ENCODE measurements around the gene HLF.

HLF gene

GRCh38 chr17:55285340-55286301 is 20.9 kb downstream of the HLF start:
- H3K27me3 ChIP-seq (ENCODE audit: low read depth) = no peaks in the 10 kb centered on the region
- in situ Hi-C loops (cut with MboI; ENCODE audit: low sequenced_read_pairs) = no loop called here
- H3K4me1 ChIP-seq = no peaks in the 10 kb centered on the region
- no peaks in the 10 kb centered on the region for H3K36me3 ChIP-seq (replicated peaks)
- H3K4me3 ChIP-seq = no peak overlapping the region
- no peak for DNase-seq (ENCODE audit: low spot score in 2 of 2)
- H3K9me3 ChIP-seq = peaks cover 2% of the 10 kb centered on the region; the same call in 1 of the 2 replicates

GRCh38 chr17:55286681-55287589 is 22.2 kb downstream of the HLF start:
- H3K36me3 ChIP-seq (replicated peaks) = no peaks in the 10 kb centered on the region
- in situ Hi-C loops (cut with MboI; ENCODE audit: low sequenced_read_pairs) = no loop called here
- peaks cover 2% of the 10 kb centered on the region; the same call in 1 of the 2 replicates for H3K9me3 ChIP-seq
- H3K4me1 ChIP-seq = no peaks in the 10 kb centered on the region
- no peak for DNase-seq (ENCODE audit: low spot score in 2 of 2)
- H3K4me3 ChIP-seq = no peak overlapping the region
- no peaks in the 10 kb centered on the region for H3K27me3 ChIP-seq (ENCODE audit: low read depth)

- Histone ChIP-seq H3K36me3 (replicated peaks) (no peaks in the 10 kb centered on the region), H3K9me3 (no peaks in the 10 kb centered on the region), H3K4me1 (no peaks in the 10 kb centered on the region), H3K4me3 (no peak overlapping the region), H3K27me3 (ENCODE audit: low read depth) (no peaks in the 10 kb centered on the region)
- no peak for DNase-seq (ENCODE audit: low spot score in 2 of 2)
- in situ Hi-C loops (cut with MboI; ENCODE audit: low sequenced_read_pairs) = no loop called here
Observed at GRCh38 chr17:55288356-55289105, 23.8 kb downstream of the HLF start.

GRCh38 chr17:55289106-55289446 is 24.3 kb downstream of the HLF start:
- no peaks in the 10 kb centered on the region for H3K4me1 ChIP-seq
- in situ Hi-C loops (cut with MboI; ENCODE audit: low sequenced_read_pairs) = no loop called here
- H3K27me3 ChIP-seq (ENCODE audit: low read depth) = no peaks in the 10 kb centered on the region
- no peak overlapping the region for H3K4me3 ChIP-seq
- no peak for DNase-seq (ENCODE audit: low spot score in 2 of 2)
- H3K9me3 ChIP-seq = no peaks in the 10 kb centered on the region
- no peaks in the 10 kb centered on the region for H3K36me3 ChIP-seq (replicated peaks)

GRCh38 chr17:55289978-55290377 is 25.2 kb downstream of the HLF start:
- no peaks in the 10 kb centered on the region for H3K36me3 ChIP-seq (replicated peaks)
- H3K27me3 ChIP-seq (ENCODE audit: low read depth) = no peaks in the 10 kb centered on the region
- no peaks in the 10 kb centered on the region for H3K9me3 ChIP-seq
- in situ Hi-C loops (cut with MboI; ENCODE audit: low sequenced_read_pairs) = no loop called here
- H3K4me3 ChIP-seq = no peak overlapping the region
- DNase-seq (ENCODE audit: low spot score in 2 of 2) = no peak
- no peaks in the 10 kb centered on the region for H3K4me1 ChIP-seq

- in situ Hi-C loops (cut with MboI; ENCODE audit: low sequenced_read_pairs) = no loop called here
- H3K4me1 ChIP-seq = no peaks in the 10 kb centered on the region
Observed at GRCh38 chr17:55290492-55291113, 25.8 kb downstream of the HLF start.

GRCh38 chr17:55291114-55291507 is 26.4 kb downstream of the HLF start:
- no peaks in the 10 kb centered on the region for H3K27me3 ChIP-seq (ENCODE audit: low read depth)
- H3K36me3 ChIP-seq (replicated peaks) = no peaks in the 10 kb centered on the region
- in situ Hi-C loops (cut with MboI; ENCODE audit: low sequenced_read_pairs) = no loop called here
- H3K4me1 ChIP-seq = no peaks in the 10 kb centered on the region
- no peak overlapping the region for H3K4me3 ChIP-seq
- no peaks in the 10 kb centered on the region for H3K9me3 ChIP-seq
- no peak for DNase-seq (ENCODE audit: low spot score in 2 of 2)

More at GRCh38 chr17:55290492-55291113, 25.8 kb downstream of the HLF start:
- no peaks in the 10 kb centered on the region for H3K36me3 ChIP-seq (replicated peaks)
- no peaks in the 10 kb centered on the region for H3K27me3 ChIP-seq (ENCODE audit: low read depth)
- H3K9me3 ChIP-seq = no peaks in the 10 kb centered on the region
- DNase-seq (ENCODE audit: low spot score in 2 of 2) = no peak
- H3K4me3 ChIP-seq = no peak overlapping the region

GRCh38 chr17:55292094-55292493 is 27.3 kb downstream of the HLF start:
- in situ Hi-C loops (cut with MboI; ENCODE audit: low sequenced_read_pairs) = no loop called here
- H3K27me3 ChIP-seq (ENCODE audit: low read depth) = no peaks in the 10 kb centered on the region
- no peaks in the 10 kb centered on the region for H3K36me3 ChIP-seq (replicated peaks)
- no peaks in the 10 kb centered on the region for H3K9me3 ChIP-seq
- H3K4me3 ChIP-seq = no peak overlapping the region
- H3K4me1 ChIP-seq = no peaks in the 10 kb centered on the region
- DNase-seq (ENCODE audit: low spot score in 2 of 2) = no peak

- Histone ChIP-seq H3K36me3 (replicated peaks) (no peaks in the 10 kb centered on the region), H3K27me3 (ENCODE audit: low read depth) (no peaks in the 10 kb centered on the region), H3K9me3 (no peaks in the 10 kb centered on the region), H3K4me3 (no peak overlapping the region), H3K4me1 (no peaks in the 10 kb centered on the region)
- DNase-seq (ENCODE audit: low spot score in 2 of 2) = no peak
- in situ Hi-C loops (cut with MboI; ENCODE audit: low sequenced_read_pairs) = no loop called here
Observed at GRCh38 chr17:55294042-55294751, 29.4 kb downstream of the HLF start.

GRCh38 chr17:55295411-55296170 is 30.8 kb downstream of the HLF start:
- Histone ChIP-seq H3K36me3 (replicated peaks) (no peaks in the 10 kb centered on the region), H3K9me3 (no peaks in the 10 kb centered on the region), H3K4me3 (no peak overlapping the region), H3K27me3 (ENCODE audit: low read depth) (no peaks in the 10 kb centered on the region), H3K4me1 (no peaks in the 10 kb centered on the region)
- in situ Hi-C loops (cut with MboI; ENCODE audit: low sequenced_read_pairs) = no loop called here
- peak; percentile 53 to 70 for DNase-seq (ENCODE audit: low spot score in 2 of 2)

- DNase-seq (ENCODE audit: low spot score in 2 of 2) = no peak
- Histone ChIP-seq H3K36me3 (replicated peaks) (no peaks in the 10 kb centered on the region), H3K9me3 (no peaks in the 10 kb centered on the region), H3K4me1 (no peaks in the 10 kb centered on the region), H3K27me3 (ENCODE audit: low read depth) (no peaks in the 10 kb centered on the region), H3K4me3 (no peak overlapping the region)
- in situ Hi-C loops (cut with MboI; ENCODE audit: low sequenced_read_pairs) = no loop called here
Observed at GRCh38 chr17:55296171-55296695, 31.5 kb downstream of the HLF start.

- DNase-seq (ENCODE audit: low spot score in 2 of 2) = no peak
- H3K4me1 ChIP-seq = no peaks in the 10 kb centered on the region
- H3K4me3 ChIP-seq = no peak overlapping the region
- in situ Hi-C loops (cut with MboI; ENCODE audit: low sequenced_read_pairs) = no loop called here
- H3K9me3 ChIP-seq = no peaks in the 10 kb centered on the region
- H3K36me3 ChIP-seq (replicated peaks) = no peaks in the 10 kb centered on the region
- H3K27me3 ChIP-seq (ENCODE audit: low read depth) = no peaks in the 10 kb centered on the region
Observed at GRCh38 chr17:55296699-55297098, 31.9 kb downstream of the HLF start.

All from HAP-1 (cell line).